Testis (tissue), 5 donors: ENCODE measurements around the gene SDC3. TPM values are rescaled to one million over a fixed set of nuclear protein-coding genes. Genes with fewer than 3 reads are reported as not detected.
A peak's percentile ranks its signal among the peaks of the same experiment; 100 is the strongest.

Experiments
- DNase-seq: peaks from one replicate; pipeline ENCODE4 v3.0.0-alpha.2; 2019
- H3K27ac ChIP-seq, 2 donors: fragments of 200-600 bp; sonication (generic); one replicate each; pipeline ENCODE4 v1.5.1; 2019
- H3K27me3 ChIP-seq: fragments of 200-600 bp; sonication (generic); one replicate; pipeline ENCODE4 v1.5.1; 2019
- H3K36me3 ChIP-seq: fragments of 200-600 bp; sonication (generic); one replicate; pipeline ENCODE4 v1.5.1; 2017; ENCODE audit warnings: low read depth; ENCODE audit errors: missing control alignments
- H3K4me1 ChIP-seq: fragments of 200-600 bp; sonication (generic); one replicate; pipeline ENCODE4 v1.5.1; 2019
- H3K4me3 ChIP-seq, 2 donors: fragments of 200-600 bp; sonication (generic); one replicate each; pipeline ENCODE4 v1.5.1; 2017 to 2019
- H3K9me3 ChIP-seq: fragments of 200-600 bp; sonication (generic); one replicate; pipeline ENCODE4 v1.5.1; 2017
- POLR2A ChIP-seq: fragments of 450-650 bp; IDR thresholded peaks from one replicate; pipeline ENCODE4 v1.6.1; 2017; ENCODE audit warnings: antibody characterized with exemption, mild to moderate bottlenecking, moderate library complexity
- WGBS, 2 donors: methylation state at CpG; one replicate each; pipeline ENCODE4 v1.1.5; 2018; 5-methylcytosine and 5-hydroxymethylcytosine counted together
- intact Hi-C: fragments of 100-400 bp; cut with DNase I; formaldehyde crosslinking; loops from one replicate; pipeline ENCODE4 v1.15.1; 2023; ENCODE audit warnings: low total_unique reads
- long read RNA-seq, 2 donors: transcript quantifications; one replicate each; lab custom pipeline, GENCODE V29; 2026
- polyA plus RNA-seq: library from polyadenylated mRNA; stranded (reverse); fragments of 350-450 nt; fragmentation: Illumina TruSeq; extraction: RNeasy Lipid Tissue Mini Kit (QIAGEN cat#74804); gene quantifications from one replicate; pipeline ENCODE4 v1.2.3, GENCODE V29; 2014; ENCODE audit warnings: low read depth, low replicate concordance; ENCODE audit not compliant: insufficient read depth
- total RNA-seq, 2 donors: library from RNA; depleted of rRNA; stranded (reverse); fragments of >200 nt; gene quantifications; one replicate each; pipeline ENCODE4 v1.2.3, GENCODE V29; 2016
- TF ChIP-seq, protein P1 (sequence below), 3 experiments: fragments of 450-650 bp in 2 of 3; fragments of 200-600 bp in 1 of 3; sonication (generic) in 1 of 3; IDR thresholded peaks; one replicate each; pipeline ENCODE4 v1.5.1; 2016 to 2019; ENCODE audit warnings: antibody characterized with exemption in 3 of 3, mild to moderate bottlenecking in 2 of 3, moderate library complexity in 1 of 3

Gene SDC3, protein sequence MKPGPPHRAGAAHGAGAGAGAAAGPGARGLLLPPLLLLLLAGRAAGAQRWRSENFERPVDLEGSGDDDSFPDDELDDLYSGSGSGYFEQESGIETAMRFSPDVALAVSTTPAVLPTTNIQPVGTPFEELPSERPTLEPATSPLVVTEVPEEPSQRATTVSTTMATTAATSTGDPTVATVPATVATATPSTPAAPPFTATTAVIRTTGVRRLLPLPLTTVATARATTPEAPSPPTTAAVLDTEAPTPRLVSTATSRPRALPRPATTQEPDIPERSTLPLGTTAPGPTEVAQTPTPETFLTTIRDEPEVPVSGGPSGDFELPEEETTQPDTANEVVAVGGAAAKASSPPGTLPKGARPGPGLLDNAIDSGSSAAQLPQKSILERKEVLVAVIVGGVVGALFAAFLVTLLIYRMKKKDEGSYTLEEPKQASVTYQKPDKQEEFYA
- 1 to 10 TPM; 3.9 to 6.9 TPM for total RNA-seq
- polyA plus RNA-seq, result 21.2 TPM
- long read RNA-seq, donor 1, full-length matches to known transcripts, result 10 of 10 reads
- long read RNA-seq, donor 1, partial matches to known transcripts, result 0 of 10 reads
- long read RNA-seq, donor 1, other reads (novel, unspliced or antisense), result 0 of 10 reads
- long read RNA-seq, donor 2, full-length matches to known transcripts, result 2 of 9 reads
- long read RNA-seq, donor 2, partial matches to known transcripts, result 7 of 9 reads
- long read RNA-seq, donor 2, other reads (novel, unspliced or antisense), result 0 of 9 reads

DNA sequence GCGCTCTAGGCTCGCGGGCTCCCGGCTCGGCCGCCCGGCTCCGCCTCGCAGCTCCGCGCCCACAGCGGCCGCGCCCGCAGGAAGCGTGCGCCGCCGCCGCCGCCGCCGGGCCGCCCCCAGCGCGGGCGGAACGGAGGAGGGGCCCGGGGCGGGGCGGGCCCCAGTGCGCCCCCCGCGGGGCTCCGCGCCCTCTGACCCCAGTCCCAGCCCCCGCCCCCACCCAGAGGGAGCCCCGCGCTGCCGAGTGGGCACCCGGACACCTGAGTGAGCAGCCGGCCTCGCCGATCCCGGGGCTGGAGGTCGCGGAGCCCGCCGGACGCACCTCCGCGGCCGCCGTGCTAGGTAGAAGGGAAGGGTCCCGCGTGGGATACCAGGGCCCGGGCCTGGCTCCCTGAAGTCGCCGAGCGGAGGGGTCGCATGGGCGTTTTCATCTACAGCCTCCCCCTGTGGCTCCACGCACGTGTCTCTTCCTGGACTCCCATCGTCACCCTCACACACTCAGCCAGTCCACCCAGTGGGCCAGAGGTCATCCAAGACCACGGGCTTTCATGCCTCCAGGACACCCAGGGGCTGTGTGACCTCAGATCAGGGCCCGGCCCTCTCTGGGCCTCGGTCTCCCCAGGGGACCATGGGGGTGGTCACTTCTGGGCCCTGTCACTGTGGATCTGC lies at the start of gene SDC3:
SDC3 (minus strand) TSS at position 63 of the 669 bp plus-strand sequence. CDS start 172 bp downstream, outside the sequence.
- H3K4me1 ChIP-seq, result peaks cover 8% of the 10 kb centered on the region
- WGBS, 2 donors, result 7% methylated on average over 15 of the region's 68 CpGs; no CpG with 5 or more reads in 1 of the 2 donors

DNA sequence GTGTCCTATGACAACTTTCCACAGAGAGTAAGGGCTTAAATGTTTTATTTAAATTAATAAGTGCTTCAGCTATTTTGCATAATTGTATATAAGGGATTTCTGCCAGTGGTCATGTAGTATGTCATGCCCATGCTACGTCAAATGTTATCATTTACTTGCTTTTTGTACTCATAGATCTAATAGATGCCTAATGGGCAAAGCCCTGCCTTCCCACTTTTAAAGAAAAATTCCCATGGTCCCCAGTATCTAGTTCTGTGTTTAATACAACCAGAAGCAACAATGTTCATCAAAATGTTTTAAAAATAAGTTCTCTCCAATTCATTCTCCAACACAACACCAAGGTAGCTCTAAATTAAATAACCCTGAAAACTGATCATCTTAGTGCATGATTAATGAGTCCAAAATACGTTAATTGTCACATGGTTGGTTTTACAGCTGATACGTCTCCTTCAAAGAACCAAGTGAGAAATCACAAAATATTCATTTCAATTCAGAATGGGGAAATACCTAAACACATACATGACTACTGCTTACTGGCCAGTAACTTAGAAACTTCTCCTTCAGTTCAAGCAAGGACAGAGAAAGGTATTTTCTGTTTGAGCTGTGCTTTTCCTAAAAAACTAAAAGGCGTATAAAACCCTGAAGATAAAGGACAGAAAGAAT lies 49.1 kb upstream of the SDC3 start:
- Histone ChIP-seq H3K4me3 (no peak overlapping the region), H3K27me3 (no peaks in the 10 kb centered on the region), H3K9me3 (no peaks in the 10 kb centered on the region), H3K4me1 (no peaks in the 10 kb centered on the region), H3K36me3 (no peaks in the 10 kb centered on the region), H3K27ac (no peak overlapping the region)
- no peak for DNase-seq
- TF ChIP-seq, protein P1, sequence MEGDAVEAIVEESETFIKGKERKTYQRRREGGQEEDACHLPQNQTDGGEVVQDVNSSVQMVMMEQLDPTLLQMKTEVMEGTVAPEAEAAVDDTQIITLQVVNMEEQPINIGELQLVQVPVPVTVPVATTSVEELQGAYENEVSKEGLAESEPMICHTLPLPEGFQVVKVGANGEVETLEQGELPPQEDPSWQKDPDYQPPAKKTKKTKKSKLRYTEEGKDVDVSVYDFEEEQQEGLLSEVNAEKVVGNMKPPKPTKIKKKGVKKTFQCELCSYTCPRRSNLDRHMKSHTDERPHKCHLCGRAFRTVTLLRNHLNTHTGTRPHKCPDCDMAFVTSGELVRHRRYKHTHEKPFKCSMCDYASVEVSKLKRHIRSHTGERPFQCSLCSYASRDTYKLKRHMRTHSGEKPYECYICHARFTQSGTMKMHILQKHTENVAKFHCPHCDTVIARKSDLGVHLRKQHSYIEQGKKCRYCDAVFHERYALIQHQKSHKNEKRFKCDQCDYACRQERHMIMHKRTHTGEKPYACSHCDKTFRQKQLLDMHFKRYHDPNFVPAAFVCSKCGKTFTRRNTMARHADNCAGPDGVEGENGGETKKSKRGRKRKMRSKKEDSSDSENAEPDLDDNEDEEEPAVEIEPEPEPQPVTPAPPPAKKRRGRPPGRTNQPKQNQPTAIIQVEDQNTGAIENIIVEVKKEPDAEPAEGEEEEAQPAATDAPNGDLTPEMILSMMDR (IDR thresholded peaks at IDR 0.05), result no peak
- TF ChIP-seq POLR2A, result no peak
- intact Hi-C loops, result no loop called here
- 68 to 84% methylated on average over 4 of the region's 4 CpGs for WGBS, 2 donors

More for the DNA sequence above, at the start of gene SDC3:
- H3K27ac ChIP-seq, result no peak within 1 kb of the TSS
- intact Hi-C loops, result no loop called here
- peak within 1 kb of the TSS; percentile 21 to 47 for H3K4me3 ChIP-seq
- H3K27me3 ChIP-seq, result no peaks in the 10 kb centered on the region
- no peak for DNase-seq
- TF ChIP-seq, protein P1 (IDR thresholded peaks at IDR 0.05), result no peak
- no peak for TF ChIP-seq POLR2A
- no peaks in the 10 kb centered on the region for H3K9me3 ChIP-seq
- H3K36me3 ChIP-seq, result no peaks in the 10 kb centered on the region

DNA sequence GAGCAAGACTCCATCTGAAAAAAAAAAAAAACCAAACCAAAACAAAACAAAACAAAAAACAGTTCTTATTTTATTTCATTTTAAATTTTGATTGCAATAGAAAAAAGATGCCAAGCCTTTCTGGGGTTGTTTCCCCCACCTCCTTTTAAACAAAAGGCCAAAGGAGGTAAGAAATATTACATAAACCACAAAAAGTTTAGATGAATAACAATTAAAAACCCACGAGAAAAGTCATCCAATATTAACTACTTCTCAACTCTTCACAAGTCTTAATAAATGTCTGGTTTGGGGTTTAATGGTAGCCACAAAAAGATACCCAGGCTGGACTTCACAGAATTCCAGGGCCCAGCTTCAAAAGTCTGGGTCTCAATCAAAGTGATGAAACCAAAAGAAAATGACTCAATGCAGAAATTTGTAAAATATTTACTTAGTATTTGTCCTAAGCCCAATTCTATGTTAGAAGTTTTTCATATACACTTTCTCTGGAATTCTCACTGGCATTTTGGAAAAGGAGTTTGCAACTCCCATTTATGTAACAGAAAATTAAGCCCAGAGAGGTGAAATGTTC lies 47.0 kb upstream of the SDC3 start:
- no peaks in the 10 kb centered on the region for H3K9me3 ChIP-seq
- H3K27ac ChIP-seq, result no peak overlapping the region
- H3K4me3 ChIP-seq, result no peak overlapping the region
- 52 to 65% methylated on average over 1 of the region's 1 CpG for WGBS, 2 donors
- TF ChIP-seq POLR2A, result no peak
- TF ChIP-seq, protein P1 (IDR thresholded peaks at IDR 0.05), result no peak
- H3K27me3 ChIP-seq, result no peaks in the 10 kb centered on the region
- H3K36me3 ChIP-seq, result no peaks in the 10 kb centered on the region
- H3K4me1 ChIP-seq, result no peaks in the 10 kb centered on the region
- DNase-seq, result no peak
- intact Hi-C loops, result no loop called here

DNA sequence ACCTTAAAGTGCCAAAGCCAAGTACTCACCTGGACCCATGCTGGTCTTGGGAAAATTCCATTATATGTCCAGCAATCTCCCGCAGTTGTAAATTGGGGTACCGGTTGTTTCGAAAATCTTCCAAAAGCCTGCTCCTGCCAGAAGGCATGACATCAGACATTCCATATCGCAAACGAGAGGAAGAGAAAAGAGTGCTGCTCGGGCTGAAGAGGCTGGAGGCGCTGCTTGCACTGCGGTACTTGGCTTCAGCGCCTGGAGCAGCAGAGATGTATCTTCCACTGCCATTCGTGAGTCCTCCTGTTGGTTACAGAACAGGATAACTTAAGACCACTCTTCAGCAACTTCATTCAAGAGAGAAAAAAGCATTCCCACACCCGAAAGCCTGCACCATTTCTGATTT lies 45.1 kb upstream of the SDC3 start:
- DNase-seq, result no peak
- Histone ChIP-seq H3K36me3 (no peaks in the 10 kb centered on the region), H3K9me3 (no peaks in the 10 kb centered on the region), H3K27ac (no peak overlapping the region), H3K4me3 (no peak overlapping the region), H3K4me1 (no peaks in the 10 kb centered on the region), H3K27me3 (no peaks in the 10 kb centered on the region)
- 92 to 93% methylated on average over 11 of the region's 11 CpGs for WGBS, 2 donors
- TF ChIP-seq POLR2A, result no peak
- TF ChIP-seq, protein P1 (IDR thresholded peaks at IDR 0.05), result no peak
- intact Hi-C loops, result no loop called here
